Amniotic stem cell (primary cell): Measurements from ENCODE around the gene FBXL7.

Experiments used
- DNase-seq: peaks from one replicate; lab custom pipeline; 2025; lab: John Stamatoyannopoulos, UW

The FBXL7 gene

DNA sequence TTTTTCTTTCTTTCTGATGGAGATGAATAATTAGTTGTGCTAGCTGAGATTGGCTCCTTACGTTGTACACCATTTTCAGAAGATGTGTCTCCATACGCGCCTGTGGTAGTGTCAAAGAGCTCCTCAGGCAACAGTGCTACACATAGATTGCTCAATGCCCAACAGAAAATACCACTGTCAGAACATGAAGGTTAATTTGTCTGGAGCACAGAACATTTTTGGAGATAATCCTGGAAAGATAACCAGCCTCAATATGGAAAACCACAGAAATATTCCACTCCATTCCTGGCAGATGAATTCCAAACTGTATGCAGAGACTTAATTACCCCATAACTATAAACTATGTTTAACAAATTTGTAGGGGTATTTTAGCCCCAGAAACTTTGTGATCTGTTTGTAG is 446.0 kb downstream of the FBXL7 start:
- DNase-seq = no peak

- no peak for DNase-seq
Observed at GRCh38 chr5:15948190-15948589, 448.2 kb downstream of the FBXL7 start.

DNA sequence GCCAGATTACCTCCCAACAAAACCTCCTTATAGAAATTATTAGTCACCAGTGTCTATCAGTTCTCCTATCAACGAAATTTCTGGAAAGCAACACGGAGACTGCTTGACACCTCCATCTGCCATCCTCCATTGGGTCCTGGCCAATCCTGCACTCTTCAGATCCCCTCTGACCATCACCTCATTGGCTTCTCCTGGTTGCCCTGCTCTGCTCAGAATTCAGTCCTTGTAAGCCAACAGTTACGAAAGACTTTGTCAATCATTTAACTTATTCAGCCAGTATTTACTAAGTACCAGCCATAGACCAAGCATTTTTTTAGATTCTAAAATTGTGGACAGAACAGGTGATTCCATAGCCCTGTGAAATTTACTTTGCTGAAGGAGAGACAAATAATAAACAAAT is 451.1 kb downstream of the FBXL7 start:
- DNase-seq = no peak

DNA sequence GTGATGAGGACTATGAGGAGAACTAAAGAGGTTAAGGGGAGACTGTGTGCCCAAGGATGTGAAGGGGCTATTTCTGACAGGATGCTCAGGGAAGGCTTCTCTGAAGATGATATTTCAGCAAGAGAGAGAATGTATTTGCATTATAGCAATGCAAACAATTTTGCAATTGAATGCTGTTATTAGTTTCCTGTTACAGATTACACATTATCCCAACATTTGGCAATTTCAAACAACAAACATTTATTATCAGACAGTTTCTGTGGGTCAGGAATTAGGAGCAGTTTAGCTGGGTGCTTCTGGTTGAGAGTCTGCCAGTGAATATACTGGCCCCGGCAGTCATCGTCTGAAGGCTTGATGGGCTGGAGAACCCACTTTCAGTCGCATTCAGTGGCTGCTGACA is 451.6 kb downstream of the FBXL7 start:
- no peak for DNase-seq

GRCh38 chr5:15956622-15957021 is 456.6 kb downstream of the FBXL7 start:
- no peak for DNase-seq

- no peak for DNase-seq
Observed at GRCh38 chr5:15957124-15957523, 457.1 kb downstream of the FBXL7 start.

- no peak for DNase-seq
Observed at GRCh38 chr5:15959370-15960164, 459.6 kb downstream of the FBXL7 start.

- no peak for DNase-seq
Observed at GRCh38 chr5:15966066-15966640, 466.2 kb downstream of the FBXL7 start.

- no peak for DNase-seq
Observed at GRCh38 chr5:15966651-15967050, 466.7 kb downstream of the FBXL7 start.

- DNase-seq = no peak
Observed at GRCh38 chr5:15968993-15969392, 469.0 kb downstream of the FBXL7 start.

DNA sequence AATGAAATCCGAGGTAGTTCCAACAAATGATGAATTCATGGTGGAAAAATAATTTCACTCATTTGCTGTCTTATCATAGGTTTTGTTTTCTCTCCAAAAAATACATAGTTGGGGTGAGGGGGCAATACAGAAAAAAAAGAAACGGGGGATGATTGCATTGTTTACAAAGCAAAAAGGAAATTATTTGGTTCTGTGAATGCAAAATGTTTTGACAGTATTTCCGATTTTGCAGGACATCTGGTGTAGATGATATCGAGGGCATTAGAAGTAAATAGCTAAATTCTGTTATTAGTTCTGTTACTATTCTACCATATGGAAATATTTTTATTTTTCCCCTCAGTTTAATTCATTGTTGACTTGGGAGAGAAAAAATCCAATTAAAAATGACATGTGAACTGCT is 477.9 kb downstream of the FBXL7 start:
- DNase-seq = no peak

DNA sequence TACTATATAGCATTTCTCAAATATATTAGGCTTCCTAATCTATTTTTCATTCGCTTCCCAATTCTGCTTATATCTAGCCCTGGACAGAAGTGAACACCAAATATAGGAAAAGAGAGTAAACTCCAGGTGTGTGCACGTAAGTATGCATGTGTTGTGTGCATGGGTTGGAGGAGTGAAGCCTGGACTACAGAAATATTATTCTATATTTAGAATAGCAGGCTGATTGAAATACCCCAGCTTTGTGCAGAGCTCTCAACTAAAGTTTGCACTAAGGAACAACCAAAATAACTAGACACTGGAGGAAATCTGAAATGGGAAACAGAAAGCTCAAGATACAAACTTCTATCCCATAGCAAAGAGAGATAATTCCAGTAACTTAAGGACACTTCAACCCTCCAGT is 480.9 kb downstream of the FBXL7 start:
- DNase-seq = no peak

DNA sequence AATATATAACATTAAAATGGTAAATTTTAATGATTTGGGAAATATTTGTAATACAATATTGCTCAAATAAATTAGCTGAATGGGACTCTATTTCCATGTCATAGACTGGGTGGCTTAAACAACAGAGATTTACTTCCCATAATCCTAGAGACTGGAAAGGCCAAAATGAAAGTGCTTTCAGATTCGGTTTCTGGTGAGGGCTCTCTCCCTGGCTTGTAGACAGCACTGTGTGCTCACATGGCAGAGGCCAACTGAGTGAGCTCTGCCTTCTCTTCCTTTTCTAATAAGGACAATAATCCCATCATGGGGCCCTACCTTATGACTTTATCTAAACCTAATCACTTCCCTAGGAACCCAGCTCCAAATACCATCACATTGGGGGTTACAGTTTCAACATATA is 483.4 kb downstream of the FBXL7 start:
- no peak for DNase-seq
